GM18520 (cell line): Measurements from ENCODE around the gene GPR108.

ENCODE experiments used
- ATAC-seq: cut with Tn5 transposase; IDR thresholded peaks from one replicate; pipeline ENCODE4 v1.9.1; 2021; ENCODE audit not compliant: unreplicated experiment

The GPR108 gene

GRCh38 chr19:6708346-6708745 is 29.0 kb downstream of the GPR108 start:
- no peak for ATAC-seq

DNA sequence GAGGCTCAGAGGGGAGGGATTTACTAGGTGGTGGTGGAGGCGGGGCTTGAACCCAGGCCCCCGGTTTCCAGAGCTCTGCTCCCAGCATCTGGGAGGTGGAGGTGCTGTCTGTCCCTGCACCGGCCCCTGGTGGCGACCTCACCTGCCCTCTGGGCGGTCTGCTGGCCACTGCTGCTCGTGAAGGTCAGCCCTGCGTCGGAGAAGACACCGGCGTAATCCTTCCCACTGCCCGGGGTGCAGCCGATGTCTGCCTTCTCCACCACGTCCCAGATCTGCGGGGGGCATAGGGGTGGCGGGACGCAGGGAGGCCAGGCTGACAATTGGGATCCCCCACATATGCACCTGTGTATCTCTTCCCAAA is 29.7 kb downstream of the GPR108 start:
- no peak for ATAC-seq

DNA sequence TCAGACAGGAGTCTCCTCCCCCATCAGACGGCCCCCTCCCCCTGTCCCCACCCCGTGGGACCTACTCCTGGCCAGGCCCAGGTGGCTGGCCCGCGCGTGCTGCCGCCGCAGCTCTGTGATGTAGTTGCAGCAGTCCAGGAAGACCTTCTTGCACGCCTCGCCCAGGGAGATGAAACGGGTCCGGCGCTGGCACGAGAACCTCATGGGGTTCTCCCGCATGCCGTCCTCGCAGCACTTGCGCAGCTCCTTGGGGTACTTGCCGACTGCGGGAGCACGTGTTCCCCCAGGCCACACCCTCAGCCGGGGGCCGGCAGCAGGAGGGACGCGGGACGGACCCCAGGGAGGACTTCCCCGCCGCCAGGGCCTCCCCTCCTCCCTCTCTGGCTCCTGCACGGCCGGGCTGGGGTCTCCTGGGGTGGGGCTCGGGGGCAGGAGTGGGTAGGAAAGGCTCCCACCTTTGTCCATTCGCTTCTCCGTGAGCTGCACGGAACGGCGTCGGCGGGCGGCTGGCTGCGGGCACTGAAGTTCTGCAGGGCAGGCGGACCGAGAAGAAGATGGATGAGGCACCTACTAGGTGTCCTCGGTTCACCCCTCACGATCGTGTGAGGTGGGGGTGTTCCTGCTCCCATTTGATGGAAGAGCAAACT is 30.2 kb downstream of the GPR108 start:
- ATAC-seq = no peak

DNA sequence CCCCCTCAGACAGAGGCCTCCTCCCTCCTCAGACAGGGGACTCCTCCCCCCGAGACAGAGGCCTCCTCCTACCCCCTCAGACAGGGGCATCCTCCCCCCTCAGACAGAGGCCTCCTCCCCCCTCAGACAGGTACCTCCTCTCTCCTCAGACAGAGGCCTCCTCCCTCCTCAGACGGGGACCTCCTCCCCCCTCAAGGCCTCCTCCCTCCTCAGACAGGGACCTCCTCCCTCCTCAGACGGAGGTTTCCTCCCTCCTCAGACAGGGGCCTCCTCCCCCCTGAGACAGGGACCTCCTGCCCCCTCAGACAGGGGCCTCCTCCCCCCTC is 30.8 kb downstream of the GPR108 start:
- ATAC-seq = no peak

- no peak for ATAC-seq
Measured at GRCh38 chr19:6705931-6706632, 31.3 kb downstream of the GPR108 start.

DNA sequence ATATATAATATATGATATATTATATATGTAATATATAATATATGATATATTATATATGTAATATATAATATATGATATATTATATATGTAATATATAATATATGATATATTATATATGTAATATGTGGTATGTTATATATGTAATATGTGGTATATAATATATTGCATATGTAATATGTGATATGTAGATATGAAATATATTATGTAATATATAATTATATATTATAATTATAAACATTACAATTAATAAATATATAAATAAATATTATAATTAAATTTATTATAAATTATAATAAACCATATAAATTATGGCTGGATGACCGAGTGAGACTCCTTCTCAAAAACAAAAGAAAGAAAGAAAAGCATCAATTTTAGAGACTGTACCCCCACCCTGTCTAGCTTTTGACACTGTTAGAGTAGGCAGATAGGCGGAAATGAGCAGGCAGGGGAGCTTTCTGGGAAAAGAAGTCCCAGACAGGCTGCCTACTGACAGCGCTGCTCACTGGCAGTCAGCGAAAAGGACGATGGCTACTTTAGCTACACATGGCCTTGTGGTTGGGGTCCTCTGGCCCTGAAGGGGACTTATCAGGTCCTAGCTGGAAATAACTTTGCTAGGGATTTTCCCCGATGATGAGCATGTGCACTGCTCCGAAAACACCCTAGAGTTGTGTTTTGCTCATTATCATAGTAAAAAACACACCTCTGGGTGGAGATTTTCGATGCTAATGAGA is 36.6 kb downstream of the GPR108 start:
- no peak for ATAC-seq

GRCh38 chr19:6699935-6700334 is 37.4 kb downstream of the GPR108 start:
- no peak for ATAC-seq

GRCh38 chr19:6697291-6697690 is 40.1 kb downstream of the GPR108 start:
- ATAC-seq = no peak

GRCh38 chr19:6696239-6696820 is 41.0 kb downstream of the GPR108 start:
- no peak for ATAC-seq

- ATAC-seq = no peak
Measured at GRCh38 chr19:6694147-6694815, 43.1 kb downstream of the GPR108 start.

DNA sequence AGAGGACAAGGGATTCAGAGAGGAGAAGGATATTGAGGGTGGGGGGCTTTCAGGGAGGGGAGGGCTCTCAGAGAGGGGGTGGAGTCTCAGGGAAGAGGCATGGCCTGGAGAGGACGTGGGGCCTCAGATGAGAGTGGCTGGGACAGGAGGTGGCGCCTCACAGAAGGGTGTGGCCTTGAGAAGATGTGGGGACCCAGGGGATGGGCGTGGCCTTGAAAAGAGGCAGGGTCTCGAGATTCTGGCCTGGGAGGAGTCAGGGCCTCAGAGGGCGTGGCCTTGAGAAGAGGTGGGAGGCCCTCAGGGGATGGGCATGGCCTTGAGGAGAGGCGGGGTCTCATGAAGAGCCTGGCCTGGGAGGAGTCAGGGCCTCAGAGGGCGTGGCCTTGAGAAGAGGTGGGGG is 43.7 kb downstream of the GPR108 start:
- no peak for ATAC-seq

DNA sequence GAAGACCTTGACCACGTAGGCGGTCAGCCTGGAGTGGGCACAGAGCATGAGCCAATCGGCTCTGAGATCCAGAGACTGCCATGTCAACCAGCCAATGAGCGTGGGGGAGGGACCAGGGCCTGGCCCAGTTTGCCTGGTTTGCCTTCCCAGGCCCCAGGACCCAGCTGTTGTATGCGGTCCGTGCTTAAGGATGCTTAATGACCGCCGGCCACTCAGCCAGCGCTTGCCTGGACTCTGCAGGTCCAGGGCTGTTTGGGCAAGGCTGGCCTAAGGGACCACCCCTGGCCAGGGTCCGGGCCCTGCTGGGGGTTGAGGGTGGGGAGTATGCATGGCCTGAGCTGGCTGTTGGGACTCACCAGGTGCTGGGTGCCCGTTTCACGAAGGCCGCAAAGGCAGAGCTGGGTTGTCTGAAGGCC is 44.3 kb downstream of the GPR108 start:
- ATAC-seq = no peak

DNA sequence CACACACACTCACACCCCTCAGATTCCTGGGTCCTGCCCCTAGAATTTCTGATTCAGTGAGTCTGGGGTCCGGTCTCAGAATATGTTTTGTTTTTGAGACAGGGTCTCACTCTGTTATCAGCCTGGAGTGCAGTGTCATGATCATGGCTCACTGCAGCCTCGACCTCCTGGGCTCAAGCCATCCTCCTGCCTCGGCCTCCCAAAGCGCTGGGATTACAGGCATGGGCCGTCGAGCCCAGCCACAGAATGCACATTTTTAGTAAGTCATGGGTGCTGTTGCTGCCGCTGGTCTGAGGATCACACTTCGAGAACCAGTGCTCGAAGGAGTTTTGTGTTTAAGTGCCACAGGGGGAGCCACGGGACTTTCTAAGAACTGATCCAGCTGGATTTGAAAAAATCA is 45.4 kb downstream of the GPR108 start:
- no peak for ATAC-seq

DNA sequence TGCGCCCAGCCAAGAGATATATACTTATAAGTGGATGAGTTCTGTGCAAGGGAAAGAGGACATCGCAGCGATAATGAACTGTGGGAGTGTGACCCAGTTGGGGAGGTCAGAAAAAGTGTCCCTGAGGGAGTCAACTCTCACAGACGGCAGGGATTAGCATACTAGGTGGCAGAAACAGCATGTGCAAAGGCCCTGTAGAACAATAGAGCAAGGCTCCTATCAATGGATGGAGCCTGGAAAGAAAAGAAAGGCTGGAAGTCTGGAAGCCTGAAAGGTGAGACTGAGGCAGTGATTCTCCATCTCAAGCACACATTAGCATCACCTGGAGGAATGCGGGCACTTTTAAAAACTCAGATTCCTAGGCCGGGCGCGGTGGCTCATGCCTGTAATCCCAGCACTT is 46.0 kb downstream of the GPR108 start:
- ATAC-seq = no peak

DNA sequence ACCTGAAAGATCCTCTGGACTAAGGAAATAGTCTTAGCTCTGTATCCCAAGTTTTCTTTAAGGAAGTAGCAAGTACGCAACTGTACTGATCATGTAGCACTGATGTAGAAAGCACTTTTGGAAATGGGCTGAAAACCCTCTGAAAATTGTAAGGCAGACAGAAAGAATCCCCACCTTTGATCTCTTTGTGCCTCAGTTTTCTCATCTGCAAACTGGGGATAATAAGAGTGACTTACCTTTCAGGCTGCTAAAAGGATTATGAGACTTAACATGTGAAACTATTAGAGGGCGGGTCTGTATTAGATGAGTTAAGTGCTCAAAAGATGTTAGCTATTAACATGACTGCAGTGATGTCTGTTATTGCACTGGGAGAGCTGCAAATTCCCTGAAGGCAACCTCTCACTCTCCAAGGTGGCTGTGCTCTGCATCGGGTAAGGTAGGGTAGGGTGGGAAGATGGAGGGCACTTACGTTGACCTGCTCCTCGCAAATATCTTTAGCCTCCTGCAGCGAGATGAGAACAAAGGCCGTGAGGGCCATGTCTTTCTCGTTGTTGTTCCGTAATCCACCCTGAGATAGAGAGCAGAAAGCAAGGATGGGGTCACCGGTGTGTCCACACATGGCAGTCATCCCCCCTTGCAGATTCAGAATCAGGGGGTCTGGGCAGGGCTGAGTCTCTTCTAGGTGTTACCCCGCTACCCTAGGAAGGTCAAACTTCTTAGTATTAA is 47.1 kb downstream of the GPR108 start:
- ATAC-seq = no peak

DNA sequence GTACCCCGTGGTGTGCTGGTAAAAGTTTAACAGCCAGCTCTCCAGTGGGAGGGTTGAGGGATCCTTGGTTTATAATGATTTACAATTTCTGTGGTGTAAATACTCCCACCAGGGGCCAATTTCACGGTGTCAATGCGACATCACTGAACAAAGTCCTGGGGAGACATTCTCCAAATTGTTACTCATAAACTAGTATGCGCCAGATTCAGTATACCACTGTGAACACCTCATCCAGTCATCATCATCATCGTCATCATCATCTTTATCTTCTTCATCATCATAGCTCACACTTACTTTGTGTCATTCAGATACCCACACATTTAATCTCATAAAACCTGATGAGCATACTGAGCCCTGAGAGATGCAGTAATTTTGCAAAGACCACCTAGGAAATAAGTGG is 50.3 kb downstream of the GPR108 start:
- no peak for ATAC-seq

GRCh38 chr19:6686628-6686975 is 50.8 kb downstream of the GPR108 start:
- ATAC-seq = no peak

DNA sequence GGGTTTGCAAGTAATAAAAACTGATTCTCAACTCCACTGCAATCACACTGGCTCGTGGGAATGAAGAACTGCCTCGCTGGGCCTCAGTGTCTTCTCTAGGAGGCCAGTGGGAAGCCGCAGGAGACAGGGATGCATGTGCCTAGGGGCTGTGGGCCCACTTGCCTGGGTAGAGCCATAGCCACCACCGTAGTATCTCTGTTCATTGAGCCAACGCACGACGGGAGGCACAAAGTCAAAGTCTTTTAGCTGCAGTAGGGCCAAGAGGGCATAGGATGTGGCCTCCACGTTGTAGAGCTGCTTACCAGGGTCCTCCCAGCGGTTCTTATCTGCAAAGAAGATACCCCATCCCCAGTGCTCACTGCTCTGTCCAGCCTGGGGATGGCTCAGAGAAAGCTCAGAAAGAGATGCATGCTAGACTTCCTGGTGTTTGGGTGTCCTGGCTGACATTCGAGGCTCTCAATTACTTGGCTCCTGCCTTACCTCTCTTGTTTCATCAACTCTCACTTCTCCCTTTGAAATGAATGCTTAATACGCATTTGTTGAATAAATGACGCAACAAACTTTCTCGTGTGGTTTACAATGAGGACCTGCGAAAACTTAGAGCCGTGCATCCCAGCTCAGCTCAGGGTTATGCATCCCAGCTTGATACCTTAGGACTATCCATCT is 51.3 kb downstream of the GPR108 start:
- no peak for ATAC-seq

GRCh38 chr19:6685482-6685881 is 51.9 kb downstream of the GPR108 start:
- no peak for ATAC-seq

GRCh38 chr19:6683971-6684370 is 53.4 kb downstream of the GPR108 start:
- ATAC-seq = no peak
